SH-SY5Y (cell line): Measurements from ENCODE around the gene AKAP11.

Source experiments
- GATA2 ChIP-seq: IDR thresholded peaks from 2 replicates; pipeline ENCODE4 v1.6.1; 2011; ENCODE audit warnings: mild to moderate bottlenecking, low read depth, low read length
- GATA3 ChIP-seq: IDR thresholded peaks from 2 replicates; pipeline ENCODE4 v1.6.1; 2011; ENCODE audit warnings: low read depth, mild to moderate bottlenecking, low read length, moderate library complexity

AKAP11 gene

DNA sequence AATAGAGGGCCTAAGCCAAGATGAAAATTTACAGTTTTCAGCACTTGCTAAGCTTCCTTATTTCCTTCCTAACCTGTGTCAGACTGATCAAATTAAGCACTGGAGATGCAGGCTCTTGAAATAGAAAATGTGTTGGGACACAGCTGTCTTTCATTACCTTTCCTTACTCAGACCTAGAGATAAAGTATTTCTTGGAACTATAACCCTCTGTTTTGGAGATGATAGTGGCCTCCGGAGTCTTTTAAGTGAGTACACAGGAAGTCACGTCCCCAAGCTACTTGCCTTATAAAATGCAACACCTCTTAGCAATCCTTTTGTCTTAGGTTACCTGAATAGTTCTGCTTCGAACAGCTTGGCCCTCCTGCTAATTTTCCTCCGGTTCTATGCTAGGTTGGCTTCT is 12.4 kb upstream of the AKAP11 start:
- no peak for TF ChIP-seq GATA2

GRCh38 chr13:42260903-42261654 is 10.9 kb upstream of the AKAP11 start:
- no peak for TF ChIP-seq GATA2
- TF ChIP-seq GATA3: no peak

GRCh38 chr13:42266473-42266872 is 5.5 kb upstream of the AKAP11 start:
- TF ChIP-seq GATA2 (no peak), GATA3 (no peak)

DNA sequence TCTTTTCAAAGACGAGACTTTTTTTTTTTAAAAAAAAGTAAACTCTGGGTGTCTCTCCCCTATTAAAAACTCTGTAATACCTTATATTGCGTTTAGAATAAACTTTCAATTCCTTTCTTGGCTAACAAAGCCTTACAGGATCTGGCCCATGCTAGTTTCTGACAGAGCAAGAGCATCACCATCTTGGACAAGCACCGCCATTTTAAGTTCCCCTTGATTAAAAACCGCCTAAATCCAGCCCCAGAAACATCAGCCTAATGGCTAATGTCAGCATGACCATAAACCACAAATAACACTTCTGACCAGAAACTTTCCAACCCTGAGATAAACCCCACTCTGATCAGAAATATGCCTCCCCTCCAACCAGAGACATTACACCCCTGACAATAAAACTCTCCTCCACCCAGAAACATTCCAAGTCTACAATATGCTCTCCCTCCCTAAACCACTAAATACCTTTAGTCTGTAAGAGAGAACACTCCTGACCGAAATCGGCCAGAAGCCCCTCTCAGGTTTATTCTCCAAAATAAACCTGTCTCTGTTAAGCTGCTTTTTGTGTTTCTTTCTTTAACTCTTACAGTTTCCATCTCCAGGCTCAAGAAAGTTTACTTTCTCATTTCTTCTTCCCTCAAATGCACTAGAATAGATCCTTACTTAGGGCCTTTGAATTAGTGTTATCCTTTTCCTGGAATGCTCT is 1.6 kb upstream of the AKAP11 start:
- TF ChIP-seq GATA2 (no peak), GATA3 (no peak)

GRCh38 chr13:42270857-42271215 is 1.1 kb upstream of the AKAP11 start:
- no peak for TF ChIP-seq GATA3
- no peak for TF ChIP-seq GATA2

DNA sequence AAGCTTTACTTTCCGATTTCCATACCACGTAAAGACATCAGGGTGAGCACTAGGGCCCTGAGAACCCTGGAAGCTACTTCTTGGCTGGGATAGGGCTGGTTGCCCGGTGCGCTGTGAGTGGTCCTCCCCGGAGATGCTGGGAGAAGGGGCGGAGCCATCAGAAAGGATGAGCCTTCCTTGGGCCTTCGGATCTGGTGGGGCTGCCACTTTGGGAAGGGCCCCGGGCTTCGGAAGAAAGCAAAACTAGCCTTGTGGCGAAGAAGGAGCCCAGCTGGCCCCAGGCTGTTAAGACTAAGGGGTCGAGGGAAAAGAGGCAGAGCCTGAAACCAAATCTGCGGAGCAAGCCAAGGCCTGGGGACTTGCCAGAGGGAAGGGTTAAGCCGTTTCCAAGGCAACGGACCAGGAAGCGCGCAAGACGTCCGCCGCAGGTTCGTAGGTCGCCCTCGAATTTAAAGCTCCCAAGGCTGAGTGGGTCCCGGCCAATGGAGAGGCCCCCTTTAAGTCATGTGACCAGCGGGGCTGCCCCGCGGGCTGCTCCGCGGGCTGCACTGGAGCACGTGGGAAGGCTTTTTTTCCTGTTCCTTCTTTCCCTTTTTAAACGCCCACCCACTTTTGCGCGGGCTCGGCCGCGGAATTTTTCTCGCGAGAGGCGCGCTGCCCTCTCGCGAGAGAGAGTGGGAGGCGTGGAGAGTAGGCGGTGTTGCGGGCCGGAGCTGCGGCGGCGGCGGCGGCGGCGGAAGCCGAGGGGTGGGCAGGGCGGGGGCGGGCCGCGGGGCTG is 426 bp upstream of the AKAP11 start:
- TF ChIP-seq GATA3: no peak
- no peak for TF ChIP-seq GATA2

DNA sequence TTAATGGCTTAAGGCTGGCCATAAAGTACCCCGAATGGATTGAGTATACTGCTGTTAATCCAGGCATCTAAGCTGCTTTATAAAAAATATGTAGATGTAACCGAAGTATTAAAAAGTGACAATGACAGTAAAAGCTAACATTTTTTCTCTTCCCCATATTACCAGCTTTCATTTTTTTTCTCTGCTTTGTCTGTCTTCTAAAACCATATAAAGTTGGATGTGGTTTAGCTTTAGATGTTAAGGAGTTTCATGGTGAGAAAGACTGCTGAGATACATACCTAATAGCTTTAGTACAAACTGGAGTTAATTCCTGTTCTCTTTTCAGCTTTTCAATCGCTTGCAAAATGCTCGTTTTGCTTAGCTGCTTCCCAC is 838 bp downstream of the AKAP11 start:
- TF ChIP-seq GATA3 (no peak), GATA2 (no peak)

- TF ChIP-seq GATA2: no peak
- no peak for TF ChIP-seq GATA3
Measured at GRCh38 chr13:42274386-42275097, 2.6 kb downstream of the AKAP11 start.

DNA sequence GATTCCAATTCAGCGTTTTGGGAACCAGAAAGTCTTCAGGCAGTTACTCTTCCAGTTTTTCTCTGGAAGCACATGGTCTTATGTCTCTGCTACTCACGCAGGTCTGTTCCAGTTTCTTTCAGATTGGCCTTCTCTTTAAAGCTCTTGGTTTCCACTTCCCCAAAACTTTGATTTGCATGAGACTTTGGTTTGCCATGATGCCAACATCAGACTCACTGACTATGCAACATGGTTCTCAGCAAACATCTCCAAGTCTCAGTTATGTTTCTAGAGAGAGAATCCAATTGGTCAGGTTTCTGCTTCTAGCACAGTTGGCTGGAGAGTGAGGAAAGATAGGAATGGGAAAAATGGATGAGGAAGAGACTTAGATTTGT is 3.1 kb downstream of the AKAP11 start:
- TF ChIP-seq GATA2: no peak
- TF ChIP-seq GATA3: no peak

GRCh38 chr13:42275506-42275905 is 3.6 kb downstream of the AKAP11 start:
- TF ChIP-seq GATA2: no peak
- no peak for TF ChIP-seq GATA3

DNA sequence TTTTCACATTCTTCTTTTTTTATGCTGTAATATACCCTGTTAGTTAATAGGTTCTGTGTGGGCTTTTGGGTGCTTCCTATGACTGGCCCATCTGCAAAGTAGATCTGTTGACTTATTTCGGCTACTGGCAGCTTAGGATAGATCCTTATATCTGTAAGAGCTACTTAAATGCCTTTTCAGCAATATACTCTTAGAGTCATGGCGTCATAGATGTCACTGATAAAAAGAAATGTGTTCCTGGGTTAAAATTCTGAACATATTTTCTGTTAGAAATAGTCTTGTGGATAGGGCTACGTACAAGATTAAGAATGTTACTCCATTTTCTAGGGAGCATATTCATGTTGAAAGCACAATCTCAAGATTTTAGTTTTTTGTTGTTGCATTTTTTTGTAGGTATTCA is 4.7 kb downstream of the AKAP11 start:
- no peak for TF ChIP-seq GATA2
- TF ChIP-seq GATA3: no peak

- TF ChIP-seq GATA2 (no peak), GATA3 (no peak)
Measured at GRCh38 chr13:42277618-42278276, 5.8 kb downstream of the AKAP11 start.

- TF ChIP-seq GATA3 (no peak), GATA2 (no peak)
Measured at GRCh38 chr13:42279080-42279479, 7.1 kb downstream of the AKAP11 start.

GRCh38 chr13:42279986-42280385 is 8.0 kb downstream of the AKAP11 start:
- no peak for TF ChIP-seq GATA2
- TF ChIP-seq GATA3: no peak
